GM23338 (cell line): ENCODE measurements around the gene CHRNA4.

Experiments
- CTCF ChIP-seq, 2 experiments: fragments of 200-600 bp in 1 of 2; sonication (generic) in 1 of 2; conservative IDR thresholded peaks; 2 replicates each; pipeline versions ENCODE4 v1.5.1 to v1.6.1; 2016 to 2017; ENCODE audit warnings: antibody characterized with exemption in 2 of 2, low read depth in 2 of 2, mild to moderate bottlenecking in 2 of 2, moderate library complexity in 1 of 2
- EZH2 ChIP-seq: fragments of 200-600 bp; sonication (generic); IDR thresholded peaks from one replicate; pipeline ENCODE4 v1.8.0; 2017; ENCODE audit warnings: antibody characterized with exemption, mild to moderate bottlenecking, low read depth; ENCODE audit not compliant: unreplicated experiment
- EZH2phosphoT487 ChIP-seq: fragments of 200-600 bp; sonication (generic); IDR thresholded peaks from one replicate; pipeline ENCODE4 v1.8.1; 2018; ENCODE audit warnings: antibody characterized with exemption; ENCODE audit not compliant: unreplicated experiment
- JUNB ChIP-seq: IDR thresholded peaks from one replicate; pipeline ENCODE4 v1.6.1; 2016; ENCODE audit warnings: antibody characterized with exemption; ENCODE audit not compliant: unreplicated experiment
- POLR2AphosphoS5 ChIP-seq: IDR thresholded peaks from 2 replicates; pipeline ENCODE4 v1.6.1; 2016; ENCODE audit warnings: antibody characterized with exemption, low read depth
- REST ChIP-seq: IDR thresholded peaks from one replicate; pipeline ENCODE4 v1.6.1; 2018; ENCODE audit warnings: antibody characterized with exemption; ENCODE audit not compliant: unreplicated experiment

- TF ChIP-seq CTCF (conservative IDR thresholded peaks at IDR 0.05; ENCODE audit: low read depth in 2 of 2) (no peak), EZH2 (no peak), POLR2AphosphoS5 (no peak), REST (no peak), EZH2phosphoT487 (no peak), JUNB (no peak)
Measured at GRCh38 chr20:63295846-63296245, 65.3 kb downstream of the CHRNA4 start.
